GM18868 (cell line): ENCODE measurements around the gene CD96.
"Not testable (repeated sequence)": the region's sequence is repeated elsewhere in the genome, so short reads cannot be mapped to it uniquely, and the experiment has no call there.

Source experiments
- ATAC-seq: cut with Tn5 transposase; IDR thresholded peaks from one replicate; pipeline ENCODE4 v1.9.1; 2021; ENCODE audit warnings: mild to moderate bottlenecking, moderate library complexity; ENCODE audit not compliant: unreplicated experiment

Gene CD96

GRCh38 chr3:111561902-111562301 lies 19.9 kb downstream of the CD96 start:
- ATAC-seq: not testable (repeated sequence)

- ATAC-seq: no peak
Observed at GRCh38 chr3:111566844-111567243, 24.8 kb downstream of the CD96 start.

GRCh38 chr3:111568355-111568754 lies 26.4 kb downstream of the CD96 start:
- no peak for ATAC-seq

GRCh38 chr3:111568911-111569310 lies 26.9 kb downstream of the CD96 start:
- no peak for ATAC-seq

- ATAC-seq: no peak
Observed at GRCh38 chr3:111570404-111571030, 28.5 kb downstream of the CD96 start.

GRCh38 chr3:111571282-111571681 lies 29.3 kb downstream of the CD96 start:
- ATAC-seq: no peak

- no peak for ATAC-seq
Observed at GRCh38 chr3:111571907-111572460, 30.0 kb downstream of the CD96 start.

GRCh38 chr3:111577113-111577512 lies 35.1 kb downstream of the CD96 start:
- no peak for ATAC-seq

GRCh38 chr3:111577798-111578685 lies 36.0 kb downstream of the CD96 start:
- ATAC-seq: peak; percentile 97

- ATAC-seq: no peak
Observed at GRCh38 chr3:111578867-111579266, 36.9 kb downstream of the CD96 start.

- ATAC-seq: no peak
Observed at GRCh38 chr3:111579495-111579894, 37.5 kb downstream of the CD96 start.

- ATAC-seq: no peak
Observed at GRCh38 chr3:111581403-111582119, 39.6 kb downstream of the CD96 start.

GRCh38 chr3:111582120-111582474 lies 40.1 kb downstream of the CD96 start:
- ATAC-seq: no peak

GRCh38 chr3:111584744-111585143 lies 42.7 kb downstream of the CD96 start:
- no peak for ATAC-seq

GRCh38 chr3:111585217-111585616 lies 43.2 kb downstream of the CD96 start:
- no peak for ATAC-seq

- no peak for ATAC-seq
Observed at GRCh38 chr3:111588527-111588926, 46.5 kb downstream of the CD96 start.

- ATAC-seq: no peak
Observed at GRCh38 chr3:111589303-111590142, 47.5 kb downstream of the CD96 start.

GRCh38 chr3:111590143-111590491 lies 48.1 kb downstream of the CD96 start:
- ATAC-seq: no peak

GRCh38 chr3:111591555-111591954 lies 49.6 kb downstream of the CD96 start:
- ATAC-seq: no peak

- no peak for ATAC-seq
Observed at GRCh38 chr3:111592143-111592542, 50.1 kb downstream of the CD96 start.

- ATAC-seq: no peak
Observed at GRCh38 chr3:111592936-111593335, 50.9 kb downstream of the CD96 start.
